ENCODE measurements around the gene NAV1.

- TF ChIP-seq GATA2 (IDR thresholded peaks at IDR 0.05; ENCODE audit: low read depth, low read length) = no peak
- TF ChIP-seq GATA3 (IDR thresholded peaks at IDR 0.05; ENCODE audit: low read depth, low read length) = no peak
Observed at GRCh38 chr1:201493757-201494617, 44.9 kb upstream of the NAV1 start.
